GM19193 (cell line): ENCODE data around the gene PNPT1.

ENCODE experiments used
- POLR2A ChIP-seq: IDR thresholded peaks from 4 replicates; pipeline ENCODE4 v1.6.1; 2011; ENCODE audit not compliant: insufficient read depth, insufficient read length; ENCODE audit errors: extremely low read depth

Gene PNPT1

DNA sequence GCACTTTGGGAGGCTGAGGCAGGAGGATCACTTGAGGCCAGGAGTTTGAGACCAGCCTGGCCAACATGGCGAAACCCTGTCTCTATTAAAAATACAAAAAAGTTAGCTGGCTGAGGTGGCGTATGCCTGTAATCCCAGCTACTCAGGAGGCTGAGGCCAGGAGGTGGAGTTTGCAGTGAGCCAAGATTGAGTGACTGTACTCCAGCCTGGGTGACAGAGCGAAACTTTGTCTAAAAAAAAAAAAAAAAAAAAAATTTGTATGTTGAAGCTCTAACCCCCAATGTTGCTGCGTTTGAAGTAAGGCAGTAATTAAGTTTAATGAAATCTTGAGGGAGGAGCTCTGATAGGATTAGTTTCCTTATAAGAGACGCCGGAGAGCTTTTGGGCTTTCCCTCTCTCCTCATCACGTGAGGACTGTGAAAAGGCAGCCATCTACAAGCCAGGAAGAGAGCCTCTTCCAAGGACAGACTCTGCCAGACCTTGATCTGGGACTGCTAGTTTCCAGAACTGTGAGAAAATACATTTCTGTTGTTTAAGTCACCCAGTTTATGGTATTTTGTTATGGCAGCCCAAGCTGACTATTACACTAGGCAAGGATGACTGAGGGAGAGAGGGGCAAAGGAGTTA is 11.5 kb upstream of the PNPT1 start:
- no peak for TF ChIP-seq POLR2A

DNA sequence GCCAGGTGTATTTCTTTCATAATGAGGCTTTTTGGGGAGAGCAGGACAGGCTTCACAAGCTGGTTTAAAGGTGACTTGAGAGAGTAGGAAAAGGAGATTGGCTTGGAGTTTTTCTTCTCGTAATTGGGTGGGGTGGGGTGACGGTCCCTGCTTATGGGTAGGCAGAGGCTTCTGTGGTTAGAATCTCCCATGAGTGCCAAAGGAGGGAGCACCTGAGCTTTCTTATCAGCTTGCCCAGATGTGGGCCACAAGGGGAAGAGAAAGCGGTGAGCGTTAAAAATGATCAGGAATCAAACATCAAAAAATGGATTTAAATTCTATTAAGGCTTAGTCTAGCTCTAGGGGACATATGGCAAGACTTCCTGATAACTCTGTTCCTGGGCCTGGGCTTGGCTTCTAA is 9.7 kb upstream of the PNPT1 start:
- TF ChIP-seq POLR2A = no peak

- no peak for TF ChIP-seq POLR2A
These were observed 21.0 kb downstream of the PNPT1 start for GRCh38 chr2:55672630-55673029.

- no peak for TF ChIP-seq POLR2A
These were observed 24.7 kb downstream of the PNPT1 start for GRCh38 chr2:55668956-55669355.

DNA sequence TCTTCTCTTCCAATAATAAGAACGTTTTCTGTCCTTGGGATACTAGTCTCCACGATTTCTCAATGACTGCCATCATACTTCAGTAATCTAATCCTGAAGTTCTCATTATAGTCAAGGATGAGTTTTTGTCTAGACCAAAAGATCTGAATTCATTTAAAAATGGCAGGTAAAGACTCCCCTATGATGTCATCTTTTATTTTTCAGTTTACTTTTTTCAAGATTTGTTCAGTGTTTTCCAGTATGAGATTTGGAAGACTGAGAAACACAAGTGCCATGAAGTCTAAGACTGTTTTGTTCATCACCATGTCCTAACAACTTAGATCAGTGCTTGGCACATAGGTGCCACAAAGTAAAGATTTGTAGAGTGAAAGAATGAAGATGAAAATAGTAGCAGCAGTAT is 40.4 kb downstream of the PNPT1 start:
- no peak for TF ChIP-seq POLR2A

DNA sequence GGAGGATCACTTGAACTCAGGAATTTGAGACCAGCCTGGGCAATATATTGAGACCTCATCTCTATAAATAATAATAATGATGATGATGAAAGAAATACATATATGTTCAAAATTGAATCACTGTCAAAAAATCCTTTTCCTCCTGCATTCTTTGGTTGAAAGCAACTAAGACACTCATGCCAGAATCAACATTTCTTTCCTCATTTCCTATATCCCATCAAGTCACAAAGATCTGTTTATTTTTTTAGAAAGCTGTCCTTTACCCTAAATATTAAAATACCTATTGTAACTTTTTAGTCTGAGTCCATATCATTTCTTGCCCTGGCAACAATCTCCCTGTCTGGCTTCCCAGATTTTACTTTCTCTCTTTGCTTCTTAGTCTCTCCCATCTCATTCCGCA is 44.4 kb downstream of the PNPT1 start:
- no peak for TF ChIP-seq POLR2A

GRCh38 chr2:55636831-55637230 is 56.8 kb downstream of the PNPT1 start:
- no peak for TF ChIP-seq POLR2A

GRCh38 chr2:55628931-55629330 is 64.7 kb downstream of the PNPT1 start:
- no peak for TF ChIP-seq POLR2A

GRCh38 chr2:55627915-55628314 is 65.7 kb downstream of the PNPT1 start:
- TF ChIP-seq POLR2A = no peak

DNA sequence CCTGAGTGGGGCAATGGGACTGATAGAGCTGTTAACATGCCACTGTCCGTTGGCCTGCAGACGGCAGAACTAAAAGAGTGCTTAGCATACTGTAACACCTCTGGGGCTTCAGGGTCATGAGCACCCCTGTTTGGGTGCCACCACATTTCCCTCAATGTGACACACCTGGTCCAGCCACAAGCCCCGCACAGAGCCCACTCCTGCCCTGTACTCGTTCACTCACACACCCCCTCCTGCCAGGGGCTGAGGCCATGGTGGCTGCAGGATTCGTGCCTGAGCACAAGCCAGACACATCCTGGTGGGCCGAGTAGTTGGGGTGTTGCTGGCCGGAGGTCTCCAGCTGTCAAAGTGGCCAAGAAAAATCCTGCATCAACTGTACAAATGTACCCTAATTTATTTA is 71.8 kb downstream of the PNPT1 start:
- TF ChIP-seq POLR2A = no peak

GRCh38 chr2:55620123-55620779 is 73.4 kb downstream of the PNPT1 start:
- no peak for TF ChIP-seq POLR2A

- peak; percentile 49 for TF ChIP-seq POLR2A
These were observed 75.2 kb downstream of the PNPT1 start for GRCh38 chr2:55618275-55619055.

DNA sequence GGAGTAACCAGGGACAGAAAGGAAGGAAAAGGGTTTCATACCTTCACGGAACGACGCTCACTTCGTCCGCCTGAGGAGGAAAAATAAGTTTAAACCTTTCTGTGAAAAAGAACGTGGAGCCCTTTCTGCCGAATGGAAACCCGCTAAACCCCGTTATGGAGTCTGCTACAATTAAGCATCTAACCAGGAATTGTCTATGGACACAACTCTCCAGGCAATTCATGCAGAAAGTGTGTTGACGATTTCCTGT is 75.7 kb downstream of the PNPT1 start:
- TF ChIP-seq POLR2A = no peak

- TF ChIP-seq POLR2A = peak; percentile 80
These were observed 76.2 kb downstream of the PNPT1 start, which contains the start of gene PPP4R3B for GRCh38 chr2:55617175-55618024. Gene PPP4R3B (minus strand): TSS chr2:55617622. CDS start chr2:55617285, 337 bp downstream.

- TF ChIP-seq POLR2A = no peak
These were observed 77.0 kb downstream of the PNPT1 start for GRCh38 chr2:55616551-55617174.
